HL-60 (cell line): ENCODE data around the gene PSMD8.

Source experiments
- CTCF ChIP-seq: IDR thresholded peaks from one replicate; pipeline ENCODE4 v1.5.1; 2011; ENCODE audit warnings: low read length, control low read depth, inconsistent platforms; ENCODE audit not compliant: insufficient read depth
- POLR2AphosphoS5 ChIP-seq: IDR thresholded peaks from 2 replicates; pipeline ENCODE4 v1.6.1; 2012; ENCODE audit warnings: low read depth
- REST ChIP-seq: IDR thresholded peaks from 2 replicates; pipeline ENCODE4 v1.6.1; 2012; ENCODE audit warnings: low read depth; ENCODE audit not compliant: insufficient replicate concordance

GRCh38 chr19:38358071-38358470 is 16.3 kb upstream of the PSMD8 start:
- TF ChIP-seq CTCF = no peak
- no peak for TF ChIP-seq REST
- no peak for TF ChIP-seq POLR2AphosphoS5
